Liver (tissue), 3 donors: ENCODE data around the gene HCN1.

Experiments used
- ATF3 ChIP-seq: IDR thresholded peaks from 2 replicates; pipeline ENCODE4 v1.6.1; 2016; ENCODE audit warnings: antibody characterized with exemption
- CTCF ChIP-seq: fragments of 150-350 bp; IDR thresholded peaks from 2 replicates; pipeline ENCODE4 v1.5.1; 2017; ENCODE audit warnings: improper control_type of control experiment, low read depth, low read length; ENCODE audit not compliant: missing input control
- GABPA ChIP-seq, 2 donors: IDR thresholded peaks in 1 of 2; conservative IDR thresholded peaks in 1 of 2; 2 replicates each; pipeline ENCODE4 v1.6.1; 2016; ENCODE audit warnings: antibody characterized with exemption in 2 of 2, mild to moderate bottlenecking in 1 of 2, moderate library complexity in 1 of 2
- MAX ChIP-seq: IDR thresholded peaks from 2 replicates; pipeline ENCODE4 v1.6.1; 2016; ENCODE audit warnings: antibody characterized with exemption
- donor health status: healthy.
- donor health status: healthy.

- TF ChIP-seq CTCF (no peak), GABPA (IDR thresholded peaks at IDR 0.05 in 1 of 2, conservative IDR thresholded peaks at IDR 0.05 in 1 of 2) (no peak), MAX (no peak), ATF3 (no peak)
These were observed 310.7 kb downstream of the HCN1 start for GRCh38 chr5:45385321-45386058.
